ENCODE results near the gene ANKRA2. TPM values are rescaled to one million over a fixed set of nuclear protein-coding genes. Genes with fewer than 3 reads are reported as not detected.

Gene ANKRA2
- total RNA-seq, 1 donor from 2014 or later, result 22.9 TPM

- H3K27me3 Mint-ChIP-seq, result peaks cover 14% of the 10 kb centered on the region
- no peak for DNase-seq
- H3K27ac Mint-ChIP-seq, result no peak overlapping the region
- ChIA-PET POLR2A (no interaction called here), CTCF (no interaction called here)
- H3K9me3 Mint-ChIP-seq, result no peaks in the 10 kb centered on the region
- no peaks in the 10 kb centered on the region for H3K36me3 Mint-ChIP-seq (ENCODE audit: low read depth)
- intact Hi-C loops (cut with micrococcal nuclease), result no loop called here
- no peaks in the 10 kb centered on the region for H3K4me1 Mint-ChIP-seq
- TF ChIP-seq CTCF (IDR thresholded peaks at IDR 0.05), result no peak
- ATAC-seq (ENCODE audit: low read depth), result no peak
- no peak overlapping the region for H3K4me3 Mint-ChIP-seq
These were observed 25.2 kb downstream of the ANKRA2 start for GRCh38 chr5:73540192-73540591.

- intact Hi-C loops (cut with micrococcal nuclease), result loop anchor here (5.0 kb wide), 1 partner anchor 927 kb away; no protein-coding TSS in a partner anchor
- TF ChIP-seq CTCF (IDR thresholded peaks at IDR 0.05), result no peak
- DNase-seq (no peak), ATAC-seq (ENCODE audit: low read depth) (no peak)
- Mint-ChIP-seq H3K36me3 (ENCODE audit: low read depth) (no peaks in the 10 kb centered on the region), H3K4me3 (no peak overlapping the region), H3K27ac (no peak overlapping the region), H3K9me3 (no peaks in the 10 kb centered on the region), H3K27me3 (peaks cover 13% of the 10 kb centered on the region), H3K4me1 (no peaks in the 10 kb centered on the region)
- ChIA-PET CTCF (interaction anchor here (4.0 kb wide), 1 partner anchor 18 kb away, joined by 38 read pairs; no protein-coding TSS in a partner anchor), POLR2A (no interaction called here)
These were observed 25.7 kb downstream of the ANKRA2 start for GRCh38 chr5:73539730-73540129.

- no peak overlapping the region for H3K27ac Mint-ChIP-seq
- no peaks in the 10 kb centered on the region for H3K4me1 Mint-ChIP-seq
- ATAC-seq (ENCODE audit: low read depth), result no peak
- no peak overlapping the region for H3K4me3 Mint-ChIP-seq
- intact Hi-C loops (cut with micrococcal nuclease), result loop anchor here (5.0 kb wide), 1 partner anchor 923 kb away; no protein-coding TSS in a partner anchor
- ChIA-PET POLR2A (no interaction called here), CTCF (interaction anchor here (0.8 to 1.2 kb wide), 2 partner anchors 14 to 30 kb away, joined by 4 to 6 read pairs; partner anchors contain the start of genes ANKRA2 and UTP15)
- no peak for TF ChIP-seq CTCF (IDR thresholded peaks at IDR 0.05)
- no peak for DNase-seq
- H3K27me3 Mint-ChIP-seq, result peaks cover 20% of the 10 kb centered on the region
- H3K36me3 Mint-ChIP-seq (ENCODE audit: low read depth), result no peaks in the 10 kb centered on the region
- H3K9me3 Mint-ChIP-seq, result no peaks in the 10 kb centered on the region
These were observed 30.5 kb downstream of the ANKRA2 start for GRCh38 chr5:73534971-73535370.

GRCh38 chr5:73534011-73534644 lies 31.3 kb downstream of the ANKRA2 start:
- intact Hi-C loops (cut with micrococcal nuclease), result no loop called here

GRCh38 chr5:73532195-73532594 lies 33.2 kb downstream of the ANKRA2 start:
- peaks cover 20% of the 10 kb centered on the region for H3K27me3 Mint-ChIP-seq

More at GRCh38 chr5:73534011-73534644, 31.3 kb downstream of the ANKRA2 start:
- no peak for DNase-seq
- ChIA-PET POLR2A (no interaction called here), CTCF (no interaction called here)
- H3K27ac Mint-ChIP-seq, result no peak overlapping the region
- no peaks in the 10 kb centered on the region for H3K36me3 Mint-ChIP-seq (ENCODE audit: low read depth)
- TF ChIP-seq CTCF (IDR thresholded peaks at IDR 0.05), result no peak
- no peaks in the 10 kb centered on the region for H3K9me3 Mint-ChIP-seq
- H3K4me3 Mint-ChIP-seq, result no peak overlapping the region
- H3K4me1 Mint-ChIP-seq, result no peaks in the 10 kb centered on the region
- ATAC-seq (ENCODE audit: low read depth), result no peak
- H3K27me3 Mint-ChIP-seq, result peaks cover 20% of the 10 kb centered on the region

More at GRCh38 chr5:73532195-73532594, 33.2 kb downstream of the ANKRA2 start:
- no peaks in the 10 kb centered on the region for H3K4me1 Mint-ChIP-seq
- no peaks in the 10 kb centered on the region for H3K36me3 Mint-ChIP-seq (ENCODE audit: low read depth)
- POLR2A ChIA-PET, result no interaction called here
- ATAC-seq (ENCODE audit: low read depth) (no peak), DNase-seq (no peak)
- no peak overlapping the region for H3K27ac Mint-ChIP-seq
- no peaks in the 10 kb centered on the region for H3K9me3 Mint-ChIP-seq
- TF ChIP-seq CTCF (IDR thresholded peaks at IDR 0.05), result no peak
- CTCF ChIA-PET, result no interaction called here
- intact Hi-C loops (cut with micrococcal nuclease), result no loop called here
- H3K4me3 Mint-ChIP-seq, result no peak overlapping the region

Measured in activated B cell treated with CpG ODN at 0.5 μM for 24 hours (primary cell).